Cardiac muscle cell (in vitro differentiated cells and primary cell): ENCODE measurements around the gene MMP2. TPM values are rescaled to one million over a fixed set of nuclear protein-coding genes. Genes with fewer than 3 reads are reported as not detected.

Experiments
- DNase-seq, 2 donors: peaks; one replicate each; pipeline versions ENCODE4 v3.0.0 to v3.0.0-alpha.2; 2010 to 2017; ENCODE audit warnings: low read depth in 1 of 2, low spot score in 1 of 2
- H3K27ac ChIP-seq: fragments of 200-600 bp; sonication (generic); 2 replicates; pipeline ENCODE4 v1.5.1; 2016
- H3K27me3 ChIP-seq: fragments of 200-600 bp; sonication (generic); 2 replicates; pipeline ENCODE4 v1.6.0; 2016; ENCODE audit warnings: control low read depth
- H3K36me3 ChIP-seq: fragments of 200-600 bp; sonication (generic); 2 replicates; pipeline ENCODE4 v1.5.1; 2016; ENCODE audit warnings: control low read depth
- H3K4me1 ChIP-seq: fragments of 200-600 bp; sonication (generic); 2 replicates; pipeline ENCODE4 v1.8.1; 2017; ENCODE audit warnings: low read depth, mild to moderate bottlenecking, mixed run types
- H3K4me3 ChIP-seq: fragments of 200-600 bp; sonication (generic); 2 replicates; pipeline ENCODE4 v1.5.1; 2016; ENCODE audit warnings: mild to moderate bottlenecking
- H3K9me3 ChIP-seq: fragments of 200-600 bp; sonication (generic); 2 replicates; pipeline ENCODE4 v1.5.1; 2017; ENCODE audit warnings: low read depth, mild to moderate bottlenecking, control low read depth
- polyA plus RNA-seq: library from polyadenylated mRNA; unstranded; fragments of >200 nt; fragmentation: Nextera tagmentation; extraction: Ambion mirVana; gene quantifications from 2 replicates; pipeline ENCODE4 v1.2.1, GENCODE V29; 2016
- total RNA-seq: library from RNA; depleted of rRNA; stranded (reverse); fragments of >200 nt; gene quantifications from 2 replicates; pipeline ENCODE4 v1.2.3, GENCODE V29; 2016
- TF ChIP-seq, protein P1 (sequence below): IDR thresholded peaks from 2 replicates; pipeline ENCODE4 v1.5.1; 2012; ENCODE audit warnings: low read depth, mild to moderate bottlenecking, low read length

The MMP2 gene
- total and polyA plus RNA-seq, 2 experiments from 2014 or later: 39.9 to 44.3 TPM

DNA sequence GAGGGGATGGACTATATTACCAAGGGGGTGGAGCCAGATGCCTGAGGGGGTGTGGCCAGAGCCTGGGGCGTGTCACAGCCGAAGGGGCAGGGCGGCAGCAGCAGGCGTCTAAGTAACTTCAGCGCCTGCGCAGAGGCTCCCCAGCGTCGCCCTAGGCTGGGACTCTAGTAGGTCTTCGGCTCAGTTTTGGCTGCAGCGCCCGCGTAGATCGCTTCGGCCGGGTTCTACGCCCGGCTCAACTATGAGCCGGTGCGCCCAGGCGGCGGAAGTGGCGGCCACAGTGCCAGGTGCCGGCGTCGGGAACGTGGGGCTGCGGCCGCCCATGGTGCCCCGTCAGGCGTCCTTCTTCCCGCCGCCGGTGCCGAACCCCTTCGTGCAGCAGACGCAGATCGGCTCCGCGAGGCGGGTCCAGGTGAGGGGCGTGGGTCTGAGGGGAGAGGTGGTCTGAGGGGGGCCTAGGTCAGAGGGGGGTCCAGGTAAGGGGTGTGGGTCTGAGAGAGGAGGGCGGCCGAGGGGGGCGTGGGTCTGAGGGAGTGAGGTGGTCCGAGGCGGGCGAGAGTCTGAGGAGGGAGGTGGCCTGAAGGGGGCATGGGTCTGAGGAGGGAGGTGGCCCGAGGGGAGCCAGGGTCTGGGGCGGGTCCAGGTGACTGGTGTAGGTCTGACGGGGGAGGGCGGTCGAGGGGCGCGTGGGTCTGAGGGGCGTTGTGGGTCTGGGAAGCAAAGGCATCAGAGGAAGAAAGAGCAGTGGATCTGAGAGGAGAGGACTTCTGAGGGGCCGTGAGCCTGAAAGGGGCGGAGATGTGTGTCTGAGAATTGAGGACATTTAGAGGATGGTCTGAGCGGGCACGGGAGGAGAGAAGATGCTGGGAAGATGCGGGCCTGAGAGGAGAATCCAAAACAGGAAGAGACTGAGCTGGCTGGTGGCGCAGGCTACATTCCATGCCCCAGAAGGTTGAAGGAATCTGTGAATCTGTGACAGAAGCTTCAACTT lies 30.2 kb downstream of the MMP2 start, which contains the start of gene LPCAT2:
Gene LPCAT2 (plus strand): TSS at position 132 of the 991 bp plus-strand sequence. CDS start 110 bp downstream, at position 242.
- Histone ChIP-seq H3K27me3 (peaks cover 9% of the 10 kb centered on the region), H3K4me3 (peak within 1 kb of the TSS; percentile 53), H3K36me3 (no peaks in the 10 kb centered on the region), H3K9me3 (no peaks in the 10 kb centered on the region), H3K4me1 (no peaks in the 10 kb centered on the region), H3K27ac (no peak within 1 kb of the TSS)
- peak; percentile 91 for DNase-seq
- TF ChIP-seq, protein P1, sequence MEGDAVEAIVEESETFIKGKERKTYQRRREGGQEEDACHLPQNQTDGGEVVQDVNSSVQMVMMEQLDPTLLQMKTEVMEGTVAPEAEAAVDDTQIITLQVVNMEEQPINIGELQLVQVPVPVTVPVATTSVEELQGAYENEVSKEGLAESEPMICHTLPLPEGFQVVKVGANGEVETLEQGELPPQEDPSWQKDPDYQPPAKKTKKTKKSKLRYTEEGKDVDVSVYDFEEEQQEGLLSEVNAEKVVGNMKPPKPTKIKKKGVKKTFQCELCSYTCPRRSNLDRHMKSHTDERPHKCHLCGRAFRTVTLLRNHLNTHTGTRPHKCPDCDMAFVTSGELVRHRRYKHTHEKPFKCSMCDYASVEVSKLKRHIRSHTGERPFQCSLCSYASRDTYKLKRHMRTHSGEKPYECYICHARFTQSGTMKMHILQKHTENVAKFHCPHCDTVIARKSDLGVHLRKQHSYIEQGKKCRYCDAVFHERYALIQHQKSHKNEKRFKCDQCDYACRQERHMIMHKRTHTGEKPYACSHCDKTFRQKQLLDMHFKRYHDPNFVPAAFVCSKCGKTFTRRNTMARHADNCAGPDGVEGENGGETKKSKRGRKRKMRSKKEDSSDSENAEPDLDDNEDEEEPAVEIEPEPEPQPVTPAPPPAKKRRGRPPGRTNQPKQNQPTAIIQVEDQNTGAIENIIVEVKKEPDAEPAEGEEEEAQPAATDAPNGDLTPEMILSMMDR: no peak

DNA sequence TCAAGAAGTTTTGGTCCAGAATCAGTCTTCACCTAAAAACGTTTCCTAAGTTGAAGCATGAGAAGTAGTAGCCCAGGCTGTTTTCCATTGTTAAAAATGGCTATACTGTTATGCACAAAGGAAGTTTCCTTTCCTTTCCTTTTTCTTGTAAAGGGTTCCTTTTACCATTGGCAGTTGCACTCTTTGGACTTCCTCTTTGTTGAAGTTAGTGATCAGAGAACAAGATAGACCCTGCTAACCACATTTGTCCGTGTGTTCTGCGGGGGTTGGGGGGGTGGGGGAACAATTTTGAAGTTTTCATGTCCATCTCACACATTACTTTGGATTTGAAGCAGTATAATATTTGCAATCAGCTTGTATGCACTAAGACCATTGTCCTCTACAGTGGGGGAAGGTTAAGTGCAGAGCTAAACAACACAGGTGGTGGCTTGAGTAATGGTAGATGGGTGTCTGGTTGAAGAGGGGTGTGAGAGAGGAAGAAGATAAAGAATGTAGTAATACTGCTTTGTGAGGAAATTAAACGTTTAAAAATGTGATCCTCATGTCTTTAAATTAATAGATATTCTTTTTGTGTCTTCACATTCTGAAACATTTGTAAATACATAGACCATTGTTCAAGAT lies 31.3 kb downstream of the MMP2 start:
- H3K36me3 ChIP-seq: no peaks in the 10 kb centered on the region
- no peaks in the 10 kb centered on the region for H3K9me3 ChIP-seq
- no peaks in the 10 kb centered on the region for H3K4me1 ChIP-seq
- no peak overlapping the region for H3K4me3 ChIP-seq
- no peak for DNase-seq
- TF ChIP-seq, protein P1: no peak
- H3K27me3 ChIP-seq: peaks cover 9% of the 10 kb centered on the region
- H3K27ac ChIP-seq: no peak overlapping the region

DNA sequence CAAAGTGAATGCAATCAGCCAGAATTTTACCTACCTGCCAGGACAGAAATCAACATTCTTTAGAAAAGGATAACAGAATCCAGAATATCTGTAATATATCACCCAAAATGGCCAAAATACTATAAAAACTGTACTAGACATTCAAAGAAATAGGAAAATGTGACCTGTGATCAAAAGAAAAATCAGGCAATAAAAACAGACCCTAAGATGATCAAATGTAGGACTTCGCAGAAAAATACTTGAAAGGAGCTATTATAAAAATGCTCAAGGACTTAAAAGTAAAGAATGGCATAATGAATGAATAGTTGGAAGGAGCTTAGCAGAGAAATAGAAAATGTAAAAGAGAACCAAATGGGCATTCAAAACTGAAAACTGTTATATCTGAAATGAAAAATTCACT lies 33.9 kb downstream of the MMP2 start:
- Histone ChIP-seq H3K9me3 (no peaks in the 10 kb centered on the region), H3K4me3 (no peak overlapping the region), H3K4me1 (no peaks in the 10 kb centered on the region), H3K27me3 (peaks cover 9% of the 10 kb centered on the region), H3K36me3 (no peaks in the 10 kb centered on the region), H3K27ac (no peak overlapping the region)
- no peak for DNase-seq
- TF ChIP-seq, protein P1: no peak

DNA sequence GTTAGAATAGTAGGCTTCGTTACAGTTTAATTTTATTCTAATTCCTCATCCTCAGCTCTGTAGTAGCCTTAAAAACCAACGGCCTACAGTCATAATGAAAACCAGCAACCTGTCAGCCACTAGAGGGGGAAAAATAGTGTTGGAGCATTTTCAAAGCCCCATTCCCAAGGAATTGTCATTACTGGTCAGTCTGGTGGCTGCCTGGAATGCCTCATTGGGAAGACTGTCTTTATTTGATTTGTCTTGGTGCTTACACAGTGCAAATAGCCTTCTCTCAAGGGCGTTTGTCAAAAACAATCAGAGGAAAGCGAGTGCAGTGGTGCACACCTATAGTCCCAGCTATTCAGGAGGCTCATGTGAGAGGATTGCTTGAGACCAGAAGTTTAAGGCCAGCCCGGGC lies 34.6 kb downstream of the MMP2 start:
- no peaks in the 10 kb centered on the region for H3K4me1 ChIP-seq
- DNase-seq: no peak
- H3K9me3 ChIP-seq: no peaks in the 10 kb centered on the region
- H3K36me3 ChIP-seq: no peaks in the 10 kb centered on the region
- TF ChIP-seq, protein P1: peak; percentile 16
- H3K27ac ChIP-seq: no peak overlapping the region
- H3K4me3 ChIP-seq: no peak overlapping the region
- peaks cover 9% of the 10 kb centered on the region for H3K27me3 ChIP-seq

DNA sequence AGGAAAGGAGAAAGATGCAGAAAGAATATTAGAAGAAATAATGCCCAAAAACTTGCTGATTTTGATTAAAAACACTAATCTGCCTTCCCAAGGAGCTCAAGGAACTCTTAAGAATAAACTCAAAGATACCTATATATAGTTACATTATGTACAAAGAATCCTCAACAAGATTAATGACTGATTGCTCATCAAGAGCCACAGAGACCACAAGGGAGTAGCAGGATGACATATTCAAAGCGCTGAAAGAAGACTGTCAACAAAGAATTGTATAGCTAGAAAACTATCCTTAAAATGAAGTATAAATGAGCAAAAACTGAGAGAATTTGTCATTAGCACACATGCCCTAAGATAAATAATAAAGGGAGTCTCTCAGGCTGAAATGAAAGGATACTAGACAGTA lies 36.1 kb downstream of the MMP2 start:
- DNase-seq: no peak
- Histone ChIP-seq H3K9me3 (no peaks in the 10 kb centered on the region), H3K4me3 (no peak overlapping the region), H3K27ac (no peak overlapping the region), H3K36me3 (no peaks in the 10 kb centered on the region), H3K4me1 (no peaks in the 10 kb centered on the region), H3K27me3 (peaks cover 3% of the 10 kb centered on the region)
- TF ChIP-seq, protein P1: no peak
